Lower leg skin (tissue), 3 donors: Measurements from ENCODE around the gene PSD2.

Experiments
- POLR2A ChIP-seq, 2 donors: fragments of 450-650 bp; IDR thresholded peaks; one replicate each; pipeline ENCODE4 v1.6.1; 2016 to 2017; ENCODE audit warnings: antibody characterized with exemption in 2 of 2, mild to moderate bottlenecking in 1 of 2, moderate library complexity in 1 of 2
- TF ChIP-seq, protein P1 (sequence below), 3 donors: fragments of 450-650 bp; IDR thresholded peaks; one replicate each; pipeline ENCODE4 v1.5.1; 2016; ENCODE audit warnings: antibody characterized with exemption in 3 of 3, mild to moderate bottlenecking in 3 of 3, moderate library complexity in 2 of 3

DNA sequence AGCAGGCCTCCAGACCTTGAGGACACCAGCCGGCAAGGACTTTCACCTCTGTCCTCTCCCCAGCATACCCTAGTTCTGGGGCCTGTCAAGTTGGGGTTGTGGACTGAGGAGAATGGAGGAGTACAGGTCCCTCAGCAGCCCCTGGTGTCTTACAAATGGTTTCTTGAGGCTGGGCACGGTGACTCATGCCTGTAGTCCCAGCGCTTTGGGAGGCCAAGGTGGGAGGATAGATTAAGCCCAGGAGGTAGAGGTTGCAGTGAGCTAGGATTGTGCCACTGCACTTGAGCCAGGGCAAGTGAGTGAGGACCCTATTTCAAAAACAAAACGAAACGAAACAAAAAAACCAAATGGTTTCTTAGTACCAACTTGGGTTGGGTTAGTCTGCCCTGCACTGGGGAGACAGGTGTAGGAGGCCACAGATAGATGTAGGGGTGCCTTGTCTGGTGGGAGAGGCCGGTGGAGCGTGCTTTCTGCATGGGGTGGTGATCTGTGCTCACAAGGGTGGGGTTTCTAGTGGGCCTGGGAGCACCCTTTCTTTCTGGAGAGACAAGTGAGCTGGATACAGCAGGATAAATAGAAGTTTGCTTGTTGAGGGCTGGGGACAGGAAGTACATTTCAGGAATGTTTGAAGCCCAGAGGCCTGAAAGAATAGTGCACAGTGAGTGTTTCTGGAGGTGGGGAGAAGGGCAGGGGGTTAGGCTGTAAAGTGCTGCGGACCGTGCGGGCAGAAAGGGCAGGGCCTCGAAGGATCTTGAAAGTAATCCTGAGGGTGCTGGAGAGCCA is 37.7 kb upstream of the PSD2 start:
- no peak for TF ChIP-seq POLR2A (IDR thresholded peaks at IDR 0.05)
- TF ChIP-seq, protein P1, sequence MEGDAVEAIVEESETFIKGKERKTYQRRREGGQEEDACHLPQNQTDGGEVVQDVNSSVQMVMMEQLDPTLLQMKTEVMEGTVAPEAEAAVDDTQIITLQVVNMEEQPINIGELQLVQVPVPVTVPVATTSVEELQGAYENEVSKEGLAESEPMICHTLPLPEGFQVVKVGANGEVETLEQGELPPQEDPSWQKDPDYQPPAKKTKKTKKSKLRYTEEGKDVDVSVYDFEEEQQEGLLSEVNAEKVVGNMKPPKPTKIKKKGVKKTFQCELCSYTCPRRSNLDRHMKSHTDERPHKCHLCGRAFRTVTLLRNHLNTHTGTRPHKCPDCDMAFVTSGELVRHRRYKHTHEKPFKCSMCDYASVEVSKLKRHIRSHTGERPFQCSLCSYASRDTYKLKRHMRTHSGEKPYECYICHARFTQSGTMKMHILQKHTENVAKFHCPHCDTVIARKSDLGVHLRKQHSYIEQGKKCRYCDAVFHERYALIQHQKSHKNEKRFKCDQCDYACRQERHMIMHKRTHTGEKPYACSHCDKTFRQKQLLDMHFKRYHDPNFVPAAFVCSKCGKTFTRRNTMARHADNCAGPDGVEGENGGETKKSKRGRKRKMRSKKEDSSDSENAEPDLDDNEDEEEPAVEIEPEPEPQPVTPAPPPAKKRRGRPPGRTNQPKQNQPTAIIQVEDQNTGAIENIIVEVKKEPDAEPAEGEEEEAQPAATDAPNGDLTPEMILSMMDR (IDR thresholded peaks at IDR 0.05): no peak
